Stimulated activated naive CD8-positive, alpha-beta T cell treated with anti-CD3 and anti-CD28 coated beads, Interleukin-15, Interleukin-2, amounts not matched to agents 100 ng/mL and 50 ng/mL, for 24 hours (primary cell): ENCODE measurements around the gene ZNF284.
A peak's percentile ranks its signal among the peaks of the same experiment; 100 is the strongest.

ENCODE experiments used
- H3K27ac Mint-ChIP-seq: one replicate; pipeline ENCODE4 v1.8.0; 2021; ENCODE audit warnings: mild to moderate bottlenecking, mixed read lengths
- H3K27me3 Mint-ChIP-seq: one replicate; pipeline ENCODE4 v1.8.0; 2021; ENCODE audit warnings: mixed read lengths
- H3K36me3 Mint-ChIP-seq: one replicate; pipeline ENCODE4 v1.8.0; 2021; ENCODE audit warnings: low read depth, mixed read lengths
- H3K4me1 Mint-ChIP-seq: one replicate; pipeline ENCODE4 v1.8.0; 2021; ENCODE audit warnings: low read depth, mixed read lengths
- H3K4me3 Mint-ChIP-seq: one replicate; pipeline ENCODE4 v1.8.0; 2021; ENCODE audit warnings: mild to moderate bottlenecking, mixed read lengths
- H3K9me3 Mint-ChIP-seq: one replicate; pipeline ENCODE4 v1.8.0; 2021; ENCODE audit warnings: mixed read lengths

Gene ZNF284

GRCh38 chr19:44071824-44072542 is at the start of gene ZNF284:
ZNF284 (plus strand) TSS chr19:44072159; CDS start chr19:44076390, 4,231 bp downstream.
- Mint-ChIP-seq H3K36me3 (peaks cover 33% of the 10 kb centered on the region), H3K27me3 (no peaks in the 10 kb centered on the region), H3K4me1 (peaks cover 25% of the 10 kb centered on the region), H3K9me3 (peaks cover 40% of the 10 kb centered on the region), H3K4me3 (peak within 1 kb of the TSS; percentile 87), H3K27ac (peak within 1 kb of the TSS; percentile 66)

- peaks cover 21% of the 10 kb centered on the region for H3K4me1 Mint-ChIP-seq
- H3K36me3 Mint-ChIP-seq = peaks cover 48% of the 10 kb centered on the region
- peaks cover 12% of the 10 kb centered on the region for H3K27me3 Mint-ChIP-seq
- H3K9me3 Mint-ChIP-seq = peaks cover 34% of the 10 kb centered on the region
- peak overlapping the region; percentile 81 for H3K27ac Mint-ChIP-seq
- H3K4me3 Mint-ChIP-seq = peak overlapping the region; percentile 93
Observed at GRCh38 chr19:44024900-44025216, 47.1 kb upstream of the ZNF284 start.

- peak within 1 kb of the TSS; percentile 93 for H3K4me3 Mint-ChIP-seq
- peak within 1 kb of the TSS; percentile 81 for H3K27ac Mint-ChIP-seq
- peaks cover 21% of the 10 kb centered on the region for H3K4me1 Mint-ChIP-seq
- H3K36me3 Mint-ChIP-seq = peaks cover 54% of the 10 kb centered on the region
- peaks cover 31% of the 10 kb centered on the region for H3K9me3 Mint-ChIP-seq
- H3K27me3 Mint-ChIP-seq = peaks cover 7% of the 10 kb centered on the region
Observed at GRCh38 chr19:44025217-44025936, 46.6 kb upstream of the ZNF284 start, which contains the start of gene ZNF222. ZNF222 (plus strand) TSS chr19:44025379; CDS start chr19:44025437, 58 bp downstream.

GRCh38 chr19:44026622-44027021 is 45.3 kb upstream of the ZNF284 start:
- Mint-ChIP-seq H3K4me3 (peak overlapping the region; percentile 15), H3K9me3 (peaks cover 35% of the 10 kb centered on the region), H3K27me3 (peaks cover 4% of the 10 kb centered on the region), H3K36me3 (peaks cover 66% of the 10 kb centered on the region), H3K4me1 (peaks cover 21% of the 10 kb centered on the region), H3K27ac (no peak overlapping the region)

GRCh38 chr19:44032001-44032610 is 39.9 kb upstream of the ZNF284 start:
- Mint-ChIP-seq H3K36me3 (peaks cover 75% of the 10 kb centered on the region), H3K27ac (no peak overlapping the region), H3K4me1 (no peaks in the 10 kb centered on the region), H3K4me3 (no peak overlapping the region), H3K9me3 (peaks cover 64% of the 10 kb centered on the region), H3K27me3 (no peaks in the 10 kb centered on the region)

- Mint-ChIP-seq H3K4me1 (no peaks in the 10 kb centered on the region), H3K27me3 (peaks cover 23% of the 10 kb centered on the region), H3K4me3 (no peak overlapping the region), H3K27ac (no peak overlapping the region), H3K36me3 (peaks cover 8% of the 10 kb centered on the region), H3K9me3 (peaks cover 44% of the 10 kb centered on the region)
Observed at GRCh38 chr19:44042147-44042546, 29.8 kb upstream of the ZNF284 start.

- peaks cover 29% of the 10 kb centered on the region for H3K4me1 Mint-ChIP-seq
- H3K4me3 Mint-ChIP-seq = peak overlapping the region; percentile 87
- H3K9me3 Mint-ChIP-seq = peaks cover 49% of the 10 kb centered on the region
- peak overlapping the region; percentile 78 for H3K27ac Mint-ChIP-seq
- H3K36me3 Mint-ChIP-seq = peaks cover 31% of the 10 kb centered on the region
- H3K27me3 Mint-ChIP-seq = peaks cover 24% of the 10 kb centered on the region
Observed at GRCh38 chr19:44050740-44051649, 21.0 kb upstream of the ZNF284 start.

- peaks cover 21% of the 10 kb centered on the region for H3K27me3 Mint-ChIP-seq
- H3K4me1 Mint-ChIP-seq = peaks cover 29% of the 10 kb centered on the region
- H3K36me3 Mint-ChIP-seq = peaks cover 35% of the 10 kb centered on the region
- peaks cover 49% of the 10 kb centered on the region for H3K9me3 Mint-ChIP-seq
- H3K27ac Mint-ChIP-seq = peak within 1 kb of the TSS; percentile 78
- H3K4me3 Mint-ChIP-seq = peak within 1 kb of the TSS; percentile 87
Observed at GRCh38 chr19:44051650-44052402, 20.1 kb upstream of the ZNF284 start, which contains the start of gene ZNF223. ZNF223 (plus strand) TSS chr19:44052036; CDS start chr19:44055177, 3,141 bp downstream.

GRCh38 chr19:44055870-44056269 is 16.1 kb upstream of the ZNF284 start:
- peaks cover 23% of the 10 kb centered on the region for H3K4me1 Mint-ChIP-seq
- H3K27ac Mint-ChIP-seq = no peak overlapping the region
- peaks cover 1% of the 10 kb centered on the region for H3K27me3 Mint-ChIP-seq
- peaks cover 66% of the 10 kb centered on the region for H3K36me3 Mint-ChIP-seq
- peaks cover 40% of the 10 kb centered on the region for H3K9me3 Mint-ChIP-seq
- H3K4me3 Mint-ChIP-seq = no peak overlapping the region

- H3K36me3 Mint-ChIP-seq = peaks cover 84% of the 10 kb centered on the region
- no peak overlapping the region for H3K27ac Mint-ChIP-seq
- H3K4me1 Mint-ChIP-seq = no peaks in the 10 kb centered on the region
- no peaks in the 10 kb centered on the region for H3K27me3 Mint-ChIP-seq
- peaks cover 42% of the 10 kb centered on the region for H3K9me3 Mint-ChIP-seq
- no peak overlapping the region for H3K4me3 Mint-ChIP-seq
Observed at GRCh38 chr19:44059229-44059628, 12.7 kb upstream of the ZNF284 start.

- Mint-ChIP-seq H3K9me3 (peaks cover 32% of the 10 kb centered on the region), H3K36me3 (peaks cover 81% of the 10 kb centered on the region), H3K27ac (no peak overlapping the region), H3K27me3 (no peaks in the 10 kb centered on the region), H3K4me1 (no peaks in the 10 kb centered on the region), H3K4me3 (no peak overlapping the region)
Observed at GRCh38 chr19:44061038-44061437, 10.9 kb upstream of the ZNF284 start.

- H3K9me3 Mint-ChIP-seq = peaks cover 53% of the 10 kb centered on the region
Observed at GRCh38 chr19:44066305-44066704, 5.7 kb upstream of the ZNF284 start.

GRCh38 chr19:44069415-44069814 is 2.5 kb upstream of the ZNF284 start:
- H3K36me3 Mint-ChIP-seq = peaks cover 46% of the 10 kb centered on the region
- H3K27me3 Mint-ChIP-seq = no peaks in the 10 kb centered on the region
- no peak overlapping the region for H3K27ac Mint-ChIP-seq
- peaks cover 25% of the 10 kb centered on the region for H3K4me1 Mint-ChIP-seq
- no peak overlapping the region for H3K4me3 Mint-ChIP-seq
- peaks cover 53% of the 10 kb centered on the region for H3K9me3 Mint-ChIP-seq

More at GRCh38 chr19:44066305-44066704, 5.7 kb upstream of the ZNF284 start:
- Mint-ChIP-seq H3K4me3 (no peak overlapping the region), H3K27ac (no peak overlapping the region), H3K36me3 (peaks cover 68% of the 10 kb centered on the region), H3K27me3 (no peaks in the 10 kb centered on the region), H3K4me1 (peaks cover 5% of the 10 kb centered on the region)
